Spleen (tissue), 11 donors: ENCODE measurements around the gene BIN2. TPM values are rescaled to one million over a fixed set of nuclear protein-coding genes. Genes with fewer than 3 reads are reported as not detected.
A peak's percentile ranks its signal among the peaks of the same experiment; 100 is the strongest.

Experiments
- DNase-seq: peaks from one replicate; pipeline ENCODE4 v3.0.0-alpha.2; 2020
- H3K27ac ChIP-seq, 8 donors: fragments of 200-600 bp; sonication (generic) in 7 of 8; 1 replicate in 4 of 8; 2 replicates in 4 of 8; pipeline versions ENCODE4 v1.5.0 to v1.8.0; 2016 to 2021; ENCODE audit warnings: inconsistent platforms in 4 of 8, mild to moderate bottlenecking in 4 of 8, moderate library complexity in 1 of 8
- H3K27me3 ChIP-seq, 7 donors: fragments of 200-600 bp; sonication (generic) in 6 of 7; replicated peaks in 1 of 7; 1 replicate in 4 of 7; 2 replicates in 3 of 7; pipeline versions ENCODE4 v1.5.0 to v1.8.0; 2016 to 2021; ENCODE audit warnings: inconsistent platforms in 3 of 7, mild to moderate bottlenecking in 1 of 7
- H3K36me3 ChIP-seq, 6 donors: fragments of 200-600 bp; sonication (generic) in 5 of 6; 1 replicate in 4 of 6; 2 replicates in 2 of 6; pipeline versions ENCODE4 v1.5.0 to v1.8.0; 2016 to 2021; ENCODE audit warnings: inconsistent platforms in 2 of 6
- H3K4me1 ChIP-seq, 6 donors: fragments of 200-600 bp; sonication (generic) in 5 of 6; 1 replicate in 3 of 6; 2 replicates in 3 of 6; pipeline versions ENCODE4 v1.5.0 to v1.8.0; 2016 to 2021; ENCODE audit warnings: inconsistent platforms in 3 of 6
- H3K4me3 ChIP-seq, 8 donors: fragments of 200-600 bp; sonication (generic) in 7 of 8; 1 replicate in 4 of 8; 2 replicates in 4 of 8; pipeline versions ENCODE4 v1.5.0 to v1.8.0; 2016 to 2021; ENCODE audit warnings: inconsistent platforms in 4 of 8, mild to moderate bottlenecking in 4 of 8, moderate library complexity in 2 of 8
- H3K9me3 ChIP-seq, 8 donors: fragments of 200-600 bp; sonication (generic) in 7 of 8; 1 replicate in 4 of 8; 2 replicates in 4 of 8; pipeline versions ENCODE4 v1.5.0 to v1.8.0; 2016 to 2021; ENCODE audit warnings: inconsistent platforms in 4 of 8
- POLR2A ChIP-seq, 3 donors: fragments of 450-650 bp; IDR thresholded peaks; one replicate each; pipeline ENCODE4 v1.5.1; 2017; ENCODE audit warnings: antibody characterized with exemption in 3 of 3, mild to moderate bottlenecking in 1 of 3
- POLR2AphosphoS5 ChIP-seq, 3 donors: sonication (generic); formaldehyde crosslinking; IDR thresholded peaks; one replicate each; pipeline ENCODE4 v1.5.1; 2017; ENCODE audit warnings: antibody characterized with exemption in 3 of 3
- WGBS, 5 donors: extraction: QIAGEN DNeasy Blood & Tissue Kit in 3 of 5; methylation state at CpG; one replicate each; pipeline versions ENCODE4 v1.1.5 to v1.1.7; 2013 to 2018; 5-methylcytosine and 5-hydroxymethylcytosine counted together
- intact Hi-C: fragments of 100-400 bp; cut with DNase I; formaldehyde crosslinking; loops from one replicate; pipeline ENCODE4 v1.15.0; 2023; ENCODE audit warnings: low total_unique reads
- polyA plus RNA-seq, 3 donors: library from polyadenylated mRNA; stranded (reverse); fragments of 200-250 nt; gene quantifications; one replicate each; pipeline ENCODE4 v1.2.1, GENCODE V29; 2013
- total RNA-seq, 7 donors: library from RNA; depleted of rRNA in 3 of 7; stranded (reverse); fragments of >200 nt in 3 of 7; fragmentation: NEBNext Ultra II Directional in 4 of 7; extraction: Animal tissue kit (Norgen Biotek cat#: 25700) in 4 of 7; gene quantifications; one replicate each; pipeline versions ENCODE4 v1.1.0 to v1.2.1, GENCODE V29; 2016 to 2021
- TF ChIP-seq, protein P1 (sequence below), 11 experiments: fragments of 200-600 bp in 7 of 11; fragments of 450-650 bp in 4 of 11; sonication (generic) in 4 of 11; IDR thresholded peaks in 8 of 11; conservative IDR thresholded peaks in 3 of 11; 1 replicate in 7 of 11; 2 replicates in 4 of 11; pipeline versions ENCODE4 v1.4.0 to v1.8.0; 2016 to 2021; ENCODE audit warnings: antibody characterized with exemption in 11 of 11, inconsistent platforms in 4 of 11, mild to moderate bottlenecking in 1 of 11
- donor health status: healthy with polysubstance abuse.
- donor health status: DM: no; HTN: no; CAD: no; lungs with moderate emphysema.
- donor health status: DM: no; HTN: no; CAD: no.
- donor health status: Bipolar disorder and iron deficiency.
- donor health status: healthy.
- donor health status: DM: no; HTN: no; CAD: no.
- donor health status: DM: yes; HTN: yes; CAD: no.

BIN2 gene
- total and polyA plus RNA-seq, 10 donors = 23.3 to 116 (median 80.3) TPM

DNA sequence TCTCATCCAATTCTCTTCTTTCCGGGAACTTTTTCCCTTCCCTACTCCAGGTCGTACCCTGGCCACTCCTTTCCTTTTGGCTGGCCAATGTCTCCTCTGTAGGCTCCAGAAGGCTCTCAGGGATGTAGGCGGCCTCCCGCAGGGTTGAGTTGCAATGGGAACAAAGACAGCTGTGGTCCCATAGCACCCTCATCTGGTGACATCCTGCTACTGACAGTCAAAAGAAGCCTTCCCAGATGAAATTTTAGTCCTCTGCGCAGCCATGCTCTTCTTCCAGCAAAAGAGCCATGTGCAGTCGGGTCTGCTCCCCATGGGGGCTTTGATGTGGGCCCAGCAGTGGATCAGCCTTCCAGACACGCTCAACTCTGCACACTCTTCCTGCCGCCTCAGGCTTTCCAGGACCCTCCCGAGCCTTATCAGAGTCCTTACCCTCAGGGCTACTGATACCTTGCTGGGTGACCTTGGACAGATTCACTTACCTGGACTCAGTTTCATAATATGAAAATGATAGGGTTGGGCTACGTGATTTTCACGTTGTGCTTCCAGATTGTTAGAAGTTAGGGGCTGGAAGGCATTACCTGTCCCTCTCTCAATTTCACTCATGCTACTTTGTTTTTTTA is 28.0 kb upstream of the BIN2 start:
- intact Hi-C loops = no loop called here
- Histone ChIP-seq H3K9me3 (no peaks in the 10 kb centered on the region), H3K27ac (no peak overlapping the region), H3K4me3 (no peak overlapping the region), H3K27me3 (no peaks in the 10 kb centered on the region), H3K36me3 (peaks cover 0 to 25% (median 0%) of the 10 kb centered on the region in 6 donors), H3K4me1 (peaks cover 0 to 8% (median 7%) of the 10 kb centered on the region in 6 donors)
- WGBS, 5 donors = 54 to 67% (median 60%) methylated on average over 11 of the region's 11 CpGs
- TF ChIP-seq POLR2A (IDR thresholded peaks at IDR 0.05) (no peak), POLR2AphosphoS5 (IDR thresholded peaks at IDR 0.05) (no peak)
- TF ChIP-seq, protein P1, sequence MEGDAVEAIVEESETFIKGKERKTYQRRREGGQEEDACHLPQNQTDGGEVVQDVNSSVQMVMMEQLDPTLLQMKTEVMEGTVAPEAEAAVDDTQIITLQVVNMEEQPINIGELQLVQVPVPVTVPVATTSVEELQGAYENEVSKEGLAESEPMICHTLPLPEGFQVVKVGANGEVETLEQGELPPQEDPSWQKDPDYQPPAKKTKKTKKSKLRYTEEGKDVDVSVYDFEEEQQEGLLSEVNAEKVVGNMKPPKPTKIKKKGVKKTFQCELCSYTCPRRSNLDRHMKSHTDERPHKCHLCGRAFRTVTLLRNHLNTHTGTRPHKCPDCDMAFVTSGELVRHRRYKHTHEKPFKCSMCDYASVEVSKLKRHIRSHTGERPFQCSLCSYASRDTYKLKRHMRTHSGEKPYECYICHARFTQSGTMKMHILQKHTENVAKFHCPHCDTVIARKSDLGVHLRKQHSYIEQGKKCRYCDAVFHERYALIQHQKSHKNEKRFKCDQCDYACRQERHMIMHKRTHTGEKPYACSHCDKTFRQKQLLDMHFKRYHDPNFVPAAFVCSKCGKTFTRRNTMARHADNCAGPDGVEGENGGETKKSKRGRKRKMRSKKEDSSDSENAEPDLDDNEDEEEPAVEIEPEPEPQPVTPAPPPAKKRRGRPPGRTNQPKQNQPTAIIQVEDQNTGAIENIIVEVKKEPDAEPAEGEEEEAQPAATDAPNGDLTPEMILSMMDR (IDR thresholded peaks at IDR 0.05 in 8 of 11, conservative IDR thresholded peaks at IDR 0.05 in 3 of 11) = peak in 10 of 11 experiments; percentile 38 to 72 (median 56)
- no peak for DNase-seq

DNA sequence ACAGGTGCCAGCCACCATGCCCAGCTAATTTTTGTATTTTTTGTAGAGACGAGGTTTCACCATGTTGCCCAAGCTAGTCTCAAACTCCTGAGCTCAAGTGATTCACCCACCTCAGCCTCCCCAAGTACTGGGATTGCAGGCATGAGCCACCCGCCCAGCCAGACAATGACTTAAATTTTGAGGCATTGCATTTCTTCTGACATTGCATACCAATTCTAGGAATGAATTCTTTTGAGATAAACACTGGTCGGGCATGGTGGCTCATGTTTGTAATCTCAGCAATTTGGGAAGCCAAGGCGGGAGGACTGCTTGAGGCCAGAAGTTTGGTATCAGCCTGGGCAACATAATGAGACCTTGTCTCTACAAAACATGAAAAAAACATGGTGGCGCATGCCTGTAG is 25.1 kb upstream of the BIN2 start:
- peaks cover 0 to 7% (median 0%) of the 10 kb centered on the region in 6 donors for H3K36me3 ChIP-seq
- intact Hi-C loops = no loop called here
- peaks cover 0 to 3% (median 0%) of the 10 kb centered on the region in 6 donors for H3K4me1 ChIP-seq
- DNase-seq = no peak
- no peaks in the 10 kb centered on the region for H3K27me3 ChIP-seq
- TF ChIP-seq POLR2A (IDR thresholded peaks at IDR 0.05) (no peak), POLR2AphosphoS5 (IDR thresholded peaks at IDR 0.05) (no peak)
- H3K27ac ChIP-seq = no peak overlapping the region
- H3K9me3 ChIP-seq = no peaks in the 10 kb centered on the region
- 82 to 99% (median 91%) methylated on average over 5 of the region's 5 CpGs for WGBS, 5 donors
- H3K4me3 ChIP-seq = no peak overlapping the region

DNA sequence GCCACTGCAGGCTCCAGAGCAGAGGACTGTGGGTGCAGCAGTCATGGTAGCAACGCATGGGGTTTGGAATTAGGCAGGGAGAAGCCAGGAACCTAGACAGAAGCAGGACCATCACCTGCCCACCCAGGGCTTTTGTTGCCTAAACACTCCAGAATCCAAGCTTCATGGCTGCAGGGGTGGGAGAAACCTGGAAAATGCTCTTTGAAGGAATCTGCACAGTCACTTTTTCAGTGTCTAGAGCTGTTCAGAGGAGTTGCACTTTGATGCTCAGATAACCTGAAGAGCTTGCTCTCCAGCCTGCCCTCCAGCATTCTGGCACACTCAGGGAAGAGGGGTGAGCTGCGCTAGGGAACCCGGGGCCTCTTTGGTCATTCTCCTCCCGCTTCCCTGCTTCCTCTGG is 24.1 kb upstream of the BIN2 start:
- no peaks in the 10 kb centered on the region for H3K9me3 ChIP-seq
- H3K4me1 ChIP-seq = peaks cover 0 to 10% (median 3%) of the 10 kb centered on the region in 6 donors
- intact Hi-C loops = no loop called here
- H3K27ac ChIP-seq = no peak overlapping the region
- H3K36me3 ChIP-seq = no peaks in the 10 kb centered on the region
- TF ChIP-seq, protein P1 (IDR thresholded peaks at IDR 0.05 in 8 of 11, conservative IDR thresholded peaks at IDR 0.05 in 3 of 11) = no peak
- TF ChIP-seq POLR2AphosphoS5 (IDR thresholded peaks at IDR 0.05) (no peak), POLR2A (IDR thresholded peaks at IDR 0.05) (no peak)
- no peak overlapping the region for H3K4me3 ChIP-seq
- 81 to 95% (median 88%) methylated on average over 4 of the region's 4 CpGs for WGBS, 5 donors
- DNase-seq = no peak
- H3K27me3 ChIP-seq = no peaks in the 10 kb centered on the region

DNA sequence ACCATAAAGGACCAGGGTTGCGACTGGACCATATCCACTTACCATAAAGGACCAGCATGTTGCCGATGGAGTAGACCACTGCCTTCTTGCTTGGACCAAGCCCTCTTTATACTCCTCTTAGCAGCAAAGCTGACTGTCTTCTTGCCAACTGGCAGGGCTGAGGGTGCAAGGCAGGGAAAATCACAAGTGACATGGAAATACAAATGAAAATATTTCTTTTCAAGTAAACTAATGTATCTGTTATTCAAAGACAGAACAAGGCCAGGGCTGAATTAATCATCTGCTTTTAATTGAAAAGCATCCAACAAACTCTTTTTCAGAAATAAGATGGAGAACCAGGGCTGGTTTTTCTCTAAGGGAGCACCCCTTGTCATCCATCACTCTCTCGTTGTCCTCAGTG is 22.6 kb upstream of the BIN2 start, which contains the start of gene CELA1:
TSS of gene CELA1 (minus strand) at position 99 of the 400 bp plus-strand sequence. CDS start at position 58, 41 bp downstream.
- no peak within 1 kb of the TSS for H3K4me3 ChIP-seq
- H3K36me3 ChIP-seq = no peaks in the 10 kb centered on the region
- H3K27me3 ChIP-seq = no peaks in the 10 kb centered on the region
- no peaks in the 10 kb centered on the region for H3K9me3 ChIP-seq
- peaks cover 3 to 25% (median 9%) of the 10 kb centered on the region in 6 donors for H3K4me1 ChIP-seq
- no peak for DNase-seq
- TF ChIP-seq POLR2A (IDR thresholded peaks at IDR 0.05) = no peak
- TF ChIP-seq POLR2AphosphoS5 (IDR thresholded peaks at IDR 0.05) = no peak
- TF ChIP-seq, protein P1 (IDR thresholded peaks at IDR 0.05 in 8 of 11, conservative IDR thresholded peaks at IDR 0.05 in 3 of 11) = no peak
- intact Hi-C loops = no loop called here
- no peak within 1 kb of the TSS for H3K27ac ChIP-seq
- 90 to 96% (median 92%) methylated on average over 3 of the region's 3 CpGs for WGBS, 5 donors
